ENCODE measurements around the gene RECQL.

DNA sequence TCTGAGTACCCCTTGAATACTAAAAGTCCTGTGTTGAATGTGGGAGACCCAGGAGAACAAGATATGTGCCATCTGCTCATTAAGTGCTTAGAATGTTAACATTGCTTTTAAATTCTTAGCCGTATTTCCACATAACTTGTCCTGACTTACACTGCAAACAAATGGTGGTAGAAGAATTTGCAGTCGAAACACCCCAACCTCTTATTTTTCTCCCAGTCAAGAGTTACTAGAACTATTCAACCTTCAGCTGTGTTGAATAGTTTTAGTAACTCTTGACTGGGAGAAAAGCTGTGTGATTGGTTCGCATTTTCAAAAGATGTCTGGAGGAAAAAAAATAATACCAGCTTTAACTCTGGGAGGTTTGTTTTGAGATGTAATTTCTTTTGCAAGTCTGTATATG is 17.0 kb upstream of the RECQL start:
- TF ChIP-seq BHLHE40 (IDR thresholded peaks at IDR 0.05; ENCODE audit: borderline replicate concordance) (no peak), ZNF384 (IDR thresholded peaks at IDR 0.05) (no peak)
